Activated naive CD8-positive, alpha-beta T cell (primary cell): Measurements from ENCODE around the gene APOL3.
"Not testable (repeated sequence)": the region's sequence is repeated elsewhere in the genome, so short reads cannot be mapped to it uniquely, and the experiment has no call there.

Experiments
- H3K27ac Mint-ChIP-seq: one replicate; pipeline ENCODE4 v1.8.0; 2021; ENCODE audit warnings: mixed read lengths
- H3K27me3 Mint-ChIP-seq: one replicate; pipeline ENCODE4 v1.8.0; 2021; ENCODE audit warnings: mixed read lengths
- H3K36me3 Mint-ChIP-seq: one replicate; pipeline ENCODE4 v1.8.0; 2021; ENCODE audit warnings: mixed read lengths
- H3K4me1 Mint-ChIP-seq: one replicate; pipeline ENCODE4 v1.8.0; 2021; ENCODE audit warnings: low read depth, mixed read lengths
- H3K4me3 Mint-ChIP-seq: one replicate; pipeline ENCODE4 v1.8.0; 2021; ENCODE audit warnings: mild to moderate bottlenecking, mixed read lengths
- H3K9me3 Mint-ChIP-seq: one replicate; pipeline ENCODE4 v1.8.0; 2021; ENCODE audit warnings: low read depth, mixed read lengths

Gene APOL3, protein sequence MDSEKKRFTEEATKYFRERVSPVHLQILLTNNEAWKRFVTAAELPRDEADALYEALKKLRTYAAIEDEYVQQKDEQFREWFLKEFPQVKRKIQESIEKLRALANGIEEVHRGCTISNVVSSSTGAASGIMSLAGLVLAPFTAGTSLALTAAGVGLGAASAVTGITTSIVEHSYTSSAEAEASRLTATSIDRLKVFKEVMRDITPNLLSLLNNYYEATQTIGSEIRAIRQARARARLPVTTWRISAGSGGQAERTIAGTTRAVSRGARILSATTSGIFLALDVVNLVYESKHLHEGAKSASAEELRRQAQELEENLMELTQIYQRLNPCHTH

DNA sequence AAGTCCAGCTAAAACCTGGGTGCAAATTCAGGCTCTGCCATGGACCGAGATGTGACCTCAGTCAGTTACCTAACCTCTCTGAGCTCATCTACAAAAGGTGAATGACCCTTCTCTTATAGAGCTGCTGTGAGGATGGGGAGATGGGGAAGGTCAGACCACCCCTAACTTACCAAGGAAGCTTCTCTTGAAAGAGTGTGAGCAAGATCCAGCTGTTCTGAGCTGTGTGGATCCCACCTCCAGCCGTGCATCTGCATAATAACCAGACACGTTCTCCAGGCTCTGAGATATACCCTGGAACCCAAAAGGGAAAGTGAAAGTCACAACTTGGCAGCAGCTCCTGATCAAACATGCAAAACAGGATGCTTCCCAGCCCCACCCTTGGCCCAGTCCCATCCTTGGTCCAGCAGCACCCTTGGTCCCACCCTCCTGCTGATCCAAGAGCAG lies at the start of gene APOL3:
APOL3 (minus strand) TSS at position 257 of the 444 bp plus-strand sequence. CDS start 11,700 bp downstream, outside the sequence.
- Mint-ChIP-seq H3K36me3 (peaks cover 2% of the 10 kb centered on the region), H3K27ac (peak within 1 kb of the TSS; percentile 97), H3K9me3 (no peaks in the 10 kb centered on the region), H3K4me3 (peak within 1 kb of the TSS; percentile 97), H3K27me3 (no peaks in the 10 kb centered on the region), H3K4me1 (peaks cover 96% of the 10 kb centered on the region)

DNA sequence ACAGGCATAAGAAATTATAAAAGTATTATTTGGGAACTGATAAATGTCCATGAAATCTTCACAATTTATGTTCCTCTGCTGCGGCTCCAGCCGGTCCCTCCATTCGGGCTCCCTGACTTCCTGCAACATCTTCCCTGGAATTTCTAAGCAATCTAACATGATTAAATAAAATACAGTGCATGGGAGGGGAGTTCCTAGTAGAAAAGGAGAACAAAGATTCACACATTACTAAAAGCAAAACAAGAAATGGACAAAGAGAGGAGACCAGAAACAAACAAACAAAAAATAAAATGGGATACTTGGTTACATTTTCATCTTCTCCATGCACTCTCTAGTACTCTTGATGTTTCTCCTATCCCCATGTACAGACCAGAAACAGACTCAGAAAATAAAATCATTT lies 49.7 kb upstream of the APOL3 start:
- Mint-ChIP-seq H3K4me1 (peaks cover 12% of the 10 kb centered on the region), H3K9me3 (no peaks in the 10 kb centered on the region), H3K36me3 (no peaks in the 10 kb centered on the region), H3K27me3 (peaks cover 5% of the 10 kb centered on the region), H3K4me3 (no peak overlapping the region), H3K27ac (no peak overlapping the region)

GRCh38 chr22:36209488-36209908 lies 48.9 kb upstream of the APOL3 start:
- not testable (repeated sequence) for H3K9me3 Mint-ChIP-seq, H3K27me3 Mint-ChIP-seq, H3K4me3 Mint-ChIP-seq, H3K27ac Mint-ChIP-seq, H3K36me3 Mint-ChIP-seq
- H3K4me1 Mint-ChIP-seq, result peaks cover 12% of the 10 kb centered on the region

DNA sequence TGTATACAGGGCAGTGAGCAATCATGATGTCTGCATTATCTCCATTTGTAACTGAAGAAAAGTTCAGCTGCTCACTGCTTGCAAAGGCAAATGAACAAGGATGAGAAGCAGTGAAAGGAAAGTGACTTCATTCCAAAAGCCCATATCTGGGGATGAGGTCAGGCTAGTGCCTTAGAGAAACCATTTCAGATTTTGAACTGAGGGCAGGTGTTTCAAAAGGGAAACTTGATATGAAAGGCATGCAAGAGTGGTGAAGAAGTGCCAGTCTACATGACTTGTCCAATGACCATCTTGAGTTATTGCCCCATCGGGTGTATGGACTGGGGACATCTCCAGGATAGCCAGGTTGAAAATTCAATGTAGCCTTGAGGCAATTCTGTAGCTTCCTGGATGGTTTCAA lies 48.4 kb upstream of the APOL3 start:
- Mint-ChIP-seq H3K27me3 (peaks cover 5% of the 10 kb centered on the region), H3K4me1 (peaks cover 12% of the 10 kb centered on the region), H3K4me3 (no peak overlapping the region), H3K36me3 (no peaks in the 10 kb centered on the region), H3K27ac (no peak overlapping the region), H3K9me3 (no peaks in the 10 kb centered on the region)

GRCh38 chr22:36208162-36208765 lies 47.7 kb upstream of the APOL3 start:
- peaks cover 5% of the 10 kb centered on the region for H3K27me3 Mint-ChIP-seq
- H3K36me3 Mint-ChIP-seq, result no peaks in the 10 kb centered on the region
- no peak overlapping the region for H3K4me3 Mint-ChIP-seq
- peaks cover 12% of the 10 kb centered on the region for H3K4me1 Mint-ChIP-seq
- no peaks in the 10 kb centered on the region for H3K9me3 Mint-ChIP-seq
- no peak overlapping the region for H3K27ac Mint-ChIP-seq

DNA sequence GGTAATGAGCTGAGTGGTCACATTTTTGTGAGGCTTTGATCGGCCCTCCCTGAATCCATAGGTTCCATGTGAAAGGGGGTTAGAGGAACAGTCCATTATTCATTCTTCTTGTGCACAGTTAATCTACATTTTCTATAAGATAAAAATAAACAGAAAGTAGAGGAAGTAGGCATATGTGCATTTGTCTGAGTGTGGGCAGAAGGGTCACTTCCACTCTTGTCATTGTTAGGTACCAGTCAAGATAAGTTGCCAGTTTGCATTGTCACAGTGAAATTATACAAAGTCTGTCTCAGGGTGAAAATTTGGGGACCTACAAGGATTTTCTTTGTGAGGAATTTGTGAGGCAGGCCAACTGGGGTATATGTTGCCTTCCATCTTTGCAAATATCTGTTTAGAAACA lies 45.7 kb upstream of the APOL3 start:
- no peaks in the 10 kb centered on the region for H3K9me3 Mint-ChIP-seq
- peaks cover 9% of the 10 kb centered on the region for H3K4me1 Mint-ChIP-seq
- H3K36me3 Mint-ChIP-seq, result no peaks in the 10 kb centered on the region
- H3K27me3 Mint-ChIP-seq, result peaks cover 4% of the 10 kb centered on the region
- H3K27ac Mint-ChIP-seq, result no peak overlapping the region
- no peak overlapping the region for H3K4me3 Mint-ChIP-seq

DNA sequence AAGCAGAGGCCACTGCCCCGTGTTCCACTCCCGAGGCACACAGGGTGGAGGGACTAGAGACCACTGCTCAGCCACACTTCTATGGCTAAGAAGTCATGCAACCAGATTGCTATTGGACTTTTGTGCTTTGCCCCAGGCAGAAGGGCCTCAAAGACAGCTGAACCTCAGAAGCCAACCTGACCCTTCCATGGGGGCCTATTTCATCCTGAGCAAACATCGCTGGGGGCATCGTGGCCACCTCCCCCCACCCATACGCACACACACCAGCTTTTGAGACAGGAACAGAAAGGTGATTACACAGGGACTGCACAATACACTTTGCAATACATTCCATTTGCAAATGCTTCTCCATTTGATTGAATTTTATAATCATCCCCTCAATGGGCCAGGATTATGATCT lies 45.0 kb upstream of the APOL3 start:
- not testable (repeated sequence) for H3K4me3 Mint-ChIP-seq, H3K36me3 Mint-ChIP-seq, H3K27ac Mint-ChIP-seq, H3K27me3 Mint-ChIP-seq, H3K4me1 Mint-ChIP-seq, H3K9me3 Mint-ChIP-seq

GRCh38 chr22:36204632-36205015 lies 44.1 kb upstream of the APOL3 start:
- no peaks in the 10 kb centered on the region for H3K9me3 Mint-ChIP-seq
- H3K27me3 Mint-ChIP-seq, result peaks cover 4% of the 10 kb centered on the region
- H3K4me1 Mint-ChIP-seq, result no peaks in the 10 kb centered on the region
- H3K27ac Mint-ChIP-seq, result no peak overlapping the region
- H3K4me3 Mint-ChIP-seq, result no peak overlapping the region
- H3K36me3 Mint-ChIP-seq, result no peaks in the 10 kb centered on the region

DNA sequence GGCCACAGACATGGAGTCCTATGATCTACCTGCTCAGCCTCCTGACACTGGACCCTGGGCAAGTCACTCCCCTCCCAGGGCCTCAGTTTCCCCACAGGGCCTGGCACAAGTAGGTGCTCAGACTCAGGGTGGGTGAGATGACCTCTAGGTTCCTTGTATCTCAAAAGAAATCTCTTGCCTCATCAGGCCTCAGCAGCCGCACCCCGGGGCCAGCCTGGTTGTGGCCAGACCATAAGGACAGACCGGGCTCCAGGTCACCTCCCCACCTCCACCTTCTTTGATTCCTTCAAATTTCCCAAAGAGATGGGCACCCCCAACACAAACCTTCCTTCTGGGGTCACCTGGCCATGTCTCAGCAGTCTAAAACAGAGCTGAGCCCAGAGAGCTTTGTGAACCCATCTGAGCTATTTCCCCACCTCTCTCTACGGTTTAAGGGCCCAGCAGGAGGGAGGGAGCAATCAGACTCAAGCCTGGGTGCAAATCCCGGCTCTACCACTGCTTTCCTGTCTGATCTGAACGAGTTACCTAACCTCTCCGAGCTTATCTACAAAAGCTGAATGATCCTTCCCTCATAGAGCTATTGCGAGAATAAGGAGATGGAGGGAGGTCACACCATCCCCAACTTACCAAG lies 43.6 kb upstream of the APOL3 start:
- peaks cover 4% of the 10 kb centered on the region for H3K27me3 Mint-ChIP-seq
- H3K9me3 Mint-ChIP-seq, result no peaks in the 10 kb centered on the region
- no peak overlapping the region for H3K27ac Mint-ChIP-seq
- H3K4me3 Mint-ChIP-seq, result no peak overlapping the region
- no peaks in the 10 kb centered on the region for H3K4me1 Mint-ChIP-seq
- no peaks in the 10 kb centered on the region for H3K36me3 Mint-ChIP-seq

GRCh38 chr22:36203441-36203840 lies 42.9 kb upstream of the APOL3 start:
- not testable (repeated sequence) for H3K27ac Mint-ChIP-seq, H3K9me3 Mint-ChIP-seq, H3K36me3 Mint-ChIP-seq, H3K4me3 Mint-ChIP-seq, H3K4me1 Mint-ChIP-seq, H3K27me3 Mint-ChIP-seq

GRCh38 chr22:36202906-36203305 lies 42.4 kb upstream of the APOL3 start:
- H3K4me1 Mint-ChIP-seq, H3K27ac Mint-ChIP-seq, H3K9me3 Mint-ChIP-seq, H3K4me3 Mint-ChIP-seq, H3K27me3 Mint-ChIP-seq, H3K36me3 Mint-ChIP-seq: not testable (repeated sequence)

DNA sequence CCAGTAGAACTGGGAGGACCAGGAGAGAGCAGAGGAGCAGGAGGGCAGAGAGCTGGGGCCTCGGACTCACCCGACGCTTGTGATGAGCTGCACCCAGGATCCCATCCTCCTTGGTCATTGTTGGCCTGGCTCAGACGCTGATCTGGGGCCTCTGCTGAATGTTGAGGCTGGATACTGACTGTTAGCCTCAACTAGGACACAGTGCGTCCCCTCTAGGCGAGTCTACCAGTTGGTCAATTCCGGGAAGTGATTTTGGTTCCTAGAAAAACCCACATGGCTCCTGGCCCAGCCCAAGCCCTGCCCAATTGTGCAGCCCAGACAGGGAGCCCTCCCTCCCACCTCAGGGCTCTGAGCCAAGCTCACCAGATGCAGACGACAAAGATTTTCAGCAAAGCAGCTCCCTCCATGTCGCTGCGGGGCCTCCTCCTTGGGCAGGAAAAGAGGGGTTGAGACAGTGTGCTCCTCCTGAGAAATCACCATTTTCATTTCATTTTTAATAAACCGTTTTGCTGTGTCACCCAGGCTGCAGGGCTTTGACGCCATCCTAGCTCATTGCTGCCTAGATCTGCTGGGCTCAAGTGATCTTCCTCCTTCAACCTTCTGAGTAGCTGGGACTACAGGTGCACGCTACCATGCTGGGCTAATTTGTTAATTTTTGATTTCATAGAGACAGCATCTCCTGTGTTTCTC lies 41.2 kb upstream of the APOL3 start, which contains the start of gene APOL4:
APOL4 (minus strand) TSS at position 180 of the 690 bp plus-strand sequence; CDS start at position 105, 75 bp downstream.
- H3K27ac Mint-ChIP-seq, result no peak within 1 kb of the TSS
- no peaks in the 10 kb centered on the region for H3K36me3 Mint-ChIP-seq
- H3K27me3 Mint-ChIP-seq, result peaks cover 4% of the 10 kb centered on the region
- H3K4me3 Mint-ChIP-seq, result no peak within 1 kb of the TSS
- H3K4me1 Mint-ChIP-seq, result peaks cover 16% of the 10 kb centered on the region
- no peaks in the 10 kb centered on the region for H3K9me3 Mint-ChIP-seq

DNA sequence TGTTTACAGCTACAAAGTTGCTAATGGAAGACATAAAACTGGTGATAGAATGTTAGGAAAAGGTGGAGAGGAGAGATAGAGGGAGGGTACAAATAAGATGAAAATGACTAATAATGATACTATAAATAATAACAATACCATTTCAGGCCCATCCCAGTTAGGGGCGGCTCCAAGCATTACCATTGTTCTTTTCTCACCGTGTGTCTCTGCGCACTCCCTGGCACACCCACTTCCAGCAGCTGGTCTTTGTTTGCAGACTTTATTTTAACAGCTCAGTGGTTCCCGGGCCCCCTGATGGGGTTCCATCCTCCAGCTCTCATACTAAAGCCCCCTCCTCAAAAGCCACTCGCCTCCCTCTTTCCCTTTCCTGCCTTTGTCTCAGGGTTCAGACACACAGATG lies 40.5 kb upstream of the APOL3 start:
- H3K4me1 Mint-ChIP-seq, result peaks cover 16% of the 10 kb centered on the region
- H3K9me3 Mint-ChIP-seq, H3K4me3 Mint-ChIP-seq, H3K36me3 Mint-ChIP-seq, H3K27ac Mint-ChIP-seq, H3K27me3 Mint-ChIP-seq: not testable (repeated sequence)

DNA sequence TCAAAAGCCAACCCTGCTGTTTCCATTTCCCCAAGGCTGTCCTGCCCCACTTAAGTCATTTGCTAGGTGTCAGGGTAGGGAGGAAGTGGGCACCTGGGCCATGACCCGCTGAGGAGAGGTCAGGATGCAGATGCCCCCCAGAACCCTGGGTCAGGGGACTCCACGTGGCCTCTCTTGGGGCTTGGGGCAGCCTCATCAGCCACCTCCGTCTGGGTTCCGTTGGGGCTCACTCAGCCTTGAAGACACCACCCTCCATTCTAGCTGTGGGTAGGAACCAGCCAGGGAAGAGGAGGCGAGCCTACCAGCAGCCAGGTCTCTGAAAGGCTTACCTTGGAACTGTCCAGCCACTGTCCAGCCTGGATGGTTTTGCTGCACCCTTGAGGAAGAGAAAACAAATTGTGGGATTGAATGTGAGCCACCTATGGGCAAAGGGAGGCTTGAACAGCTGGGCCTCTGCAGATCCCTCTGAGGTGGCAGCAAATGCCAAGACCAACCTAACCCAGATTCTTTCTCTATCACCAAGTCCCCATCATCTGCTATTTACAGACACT lies 38.5 kb upstream of the APOL3 start:
- Mint-ChIP-seq H3K4me1 (peaks cover 19% of the 10 kb centered on the region), H3K27me3 (peaks cover 2% of the 10 kb centered on the region), H3K9me3 (no peaks in the 10 kb centered on the region), H3K36me3 (no peaks in the 10 kb centered on the region), H3K4me3 (no peak overlapping the region), H3K27ac (no peak overlapping the region)

- peak overlapping the region; percentile 34 for H3K27ac Mint-ChIP-seq
Measured at GRCh38 chr22:36198536-36198935, 38.0 kb upstream of the APOL3 start.

More at GRCh38 chr22:36198536-36198935, 38.0 kb upstream of the APOL3 start:
- peaks cover 19% of the 10 kb centered on the region for H3K4me1 Mint-ChIP-seq
- H3K36me3 Mint-ChIP-seq, result no peaks in the 10 kb centered on the region
- no peaks in the 10 kb centered on the region for H3K9me3 Mint-ChIP-seq
- no peak overlapping the region for H3K4me3 Mint-ChIP-seq
- peaks cover 2% of the 10 kb centered on the region for H3K27me3 Mint-ChIP-seq
